Panc1 (cell line): ENCODE data around the gene SPATA21. TPM values are rescaled to one million over a fixed set of nuclear protein-coding genes. Genes with fewer than 3 reads are reported as not detected.

Source experiments
- ATAC-seq: fragments of 200-7000 bp; cut with Tn5 transposase; 2 replicates; pipeline ENCODE4 v1.9.1; 2020; ENCODE audit warnings: mild to moderate bottlenecking, moderate library complexity
- BruUV-seq: library from RNA; stranded (reverse); fragments of 400-500 nt; replicated peaks from 2 replicates; lab custom pipeline; 2021; lab: Mats Ljungman, UMichigan
- CTCF ChIA-PET: fragments of 300-600 bp; sonication (Branson Sonifier 250); formaldehyde crosslinking; loops from one replicate; lab custom pipeline; 2022; ENCODE audit warnings: antibody characterized with exemption; lab: Charles Lee
- POLR2A ChIA-PET: fragments of 300-600 bp; sonication (Branson Sonifier 250); formaldehyde crosslinking; loops from one replicate; lab custom pipeline; 2022; ENCODE audit warnings: antibody characterized with exemption; lab: Charles Lee
- DNase-seq: peaks from one replicate; pipeline ENCODE4 v3.0.0-alpha.2; 2010; ENCODE audit warnings: low read depth, low spot score
- H3K27ac ChIP-seq: 2 replicates; pipeline ENCODE4 v1.5.1; 2011; ENCODE audit warnings: mild to moderate bottlenecking, low read length, inconsistent platforms
- H3K27me3 ChIP-seq: fragments of 200-500 bp; sonication (Bioruptor generic); 2 replicates; pipeline ENCODE4 v1.6.0; 2014; ENCODE audit warnings: low read length, inconsistent platforms; ENCODE audit not compliant: control insufficient read depth, insufficient read depth
- H3K36me3 ChIP-seq: fragments of 200-500 bp; sonication (Bioruptor generic); 2 replicates; pipeline ENCODE4 v1.5.1; 2014; ENCODE audit warnings: inconsistent platforms, mild to moderate bottlenecking, low read length, moderate library complexity; ENCODE audit not compliant: control insufficient read depth, insufficient read depth
- H3K4me1 ChIP-seq: 2 replicates; pipeline ENCODE4 v1.5.1; 2011; ENCODE audit warnings: inconsistent platforms, mild to moderate bottlenecking, low read length, moderate library complexity; ENCODE audit not compliant: control insufficient read depth, insufficient read depth
- H3K4me3 ChIP-seq, 2 experiments: 2 replicates each; pipeline ENCODE4 v1.5.1; 2011 to 2012; ENCODE audit warnings: low read depth in 2 of 2, low read length in 2 of 2, mild to moderate bottlenecking in 2 of 2, inconsistent platforms in 1 of 2, moderate library complexity in 1 of 2
- H3K9me3 ChIP-seq: fragments of 200-500 bp; sonication (Bioruptor generic); 2 replicates; pipeline ENCODE4 v1.5.1; 2014; ENCODE audit warnings: low read depth, mild to moderate bottlenecking, inconsistent platforms, low read length, moderate library complexity; ENCODE audit not compliant: control insufficient read depth, insufficient read depth
- POLR2AphosphoS5 ChIP-seq: IDR thresholded peaks from 2 replicates; pipeline ENCODE4 v1.6.1; 2012; ENCODE audit warnings: mild to moderate bottlenecking, low read depth, low read length, moderate library complexity
- REST ChIP-seq, 2 experiments: IDR thresholded peaks; 2 replicates each; pipeline ENCODE4 v1.6.1; 2011 to 2012; ENCODE audit warnings: low read depth in 2 of 2, control low read depth in 1 of 2, low read length in 1 of 2, mild to moderate bottlenecking in 1 of 2, moderate library complexity in 1 of 2; ENCODE audit not compliant: insufficient read depth in 1 of 2
- SIN3A ChIP-seq: IDR thresholded peaks from 2 replicates; pipeline ENCODE4 v1.6.1; 2012; ENCODE audit warnings: low read depth, mild to moderate bottlenecking, low read length, moderate library complexity, borderline replicate concordance; ENCODE audit not compliant: insufficient read depth
- TCF7L2 ChIP-seq: IDR thresholded peaks from 2 replicates; pipeline ENCODE4 v1.6.1; 2011; ENCODE audit warnings: mild to moderate bottlenecking, low read depth, low read length, inconsistent platforms
- in situ Hi-C: cut with HindIII; loops from 2 replicates; pipeline ENCODE4 v1.10.0; 2016; ENCODE audit warnings: low sequenced_read_pairs, low pct_unique_long_range_greater_than_20kb
- intact Hi-C: fragments of 100-400 bp; cut with micrococcal nuclease; formaldehyde crosslinking; loops from one replicate; pipeline ENCODE4 v1.10.0; 2022; ENCODE audit not compliant: unreplicated experiment
- total RNA-seq: library from RNA; stranded (reverse); gene quantifications from one replicate; pipeline ENCODE4 v1.2.1, GENCODE V29; 2021; ENCODE audit not compliant: unreplicated experiment
- TF ChIP-seq, protein P1 (sequence below): fragments of 450-650 bp; IDR thresholded peaks from 2 replicates; pipeline ENCODE4 v1.5.1; 2017; ENCODE audit warnings: mild to moderate bottlenecking

SPATA21 gene
- total RNA-seq, 1 experiment from 2014 or later: not detected

DNA sequence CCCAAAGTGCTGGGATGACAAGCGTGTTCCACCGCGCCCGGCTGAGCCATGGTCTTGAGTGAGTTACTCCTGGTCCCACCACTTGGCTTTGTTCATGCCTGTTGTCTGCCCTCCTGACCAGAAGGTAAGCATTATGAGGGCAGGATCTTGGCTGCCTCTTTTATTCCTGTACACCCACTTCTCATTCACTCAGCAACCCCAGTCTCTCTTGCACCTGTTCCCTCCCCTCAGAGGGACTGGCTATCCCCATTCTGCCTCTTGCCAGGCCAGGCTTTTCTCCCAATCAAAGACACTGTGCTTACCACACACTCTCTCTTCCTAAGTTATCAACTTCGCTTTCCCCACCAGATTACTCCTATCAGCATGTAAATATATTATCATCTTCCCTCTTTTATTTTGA lies 26.4 kb downstream of the SPATA21 start:
- Histone ChIP-seq H3K4me1 (no peaks in the 10 kb centered on the region), H3K9me3 (no peaks in the 10 kb centered on the region), H3K36me3 (no peaks in the 10 kb centered on the region), H3K27ac (no peak overlapping the region), H3K4me3 (no peak overlapping the region), H3K27me3 (no peaks in the 10 kb centered on the region)
- no TSS peak for BruUV-seq
- ChIA-PET CTCF (no interaction called here), POLR2A (interaction anchor here (0.9 kb wide), 1 partner anchor 30 kb away, joined by 3 read pairs; the partner anchor contains the start of gene NECAP2)
- TF ChIP-seq POLR2AphosphoS5: no peak
- TF ChIP-seq, protein P1, sequence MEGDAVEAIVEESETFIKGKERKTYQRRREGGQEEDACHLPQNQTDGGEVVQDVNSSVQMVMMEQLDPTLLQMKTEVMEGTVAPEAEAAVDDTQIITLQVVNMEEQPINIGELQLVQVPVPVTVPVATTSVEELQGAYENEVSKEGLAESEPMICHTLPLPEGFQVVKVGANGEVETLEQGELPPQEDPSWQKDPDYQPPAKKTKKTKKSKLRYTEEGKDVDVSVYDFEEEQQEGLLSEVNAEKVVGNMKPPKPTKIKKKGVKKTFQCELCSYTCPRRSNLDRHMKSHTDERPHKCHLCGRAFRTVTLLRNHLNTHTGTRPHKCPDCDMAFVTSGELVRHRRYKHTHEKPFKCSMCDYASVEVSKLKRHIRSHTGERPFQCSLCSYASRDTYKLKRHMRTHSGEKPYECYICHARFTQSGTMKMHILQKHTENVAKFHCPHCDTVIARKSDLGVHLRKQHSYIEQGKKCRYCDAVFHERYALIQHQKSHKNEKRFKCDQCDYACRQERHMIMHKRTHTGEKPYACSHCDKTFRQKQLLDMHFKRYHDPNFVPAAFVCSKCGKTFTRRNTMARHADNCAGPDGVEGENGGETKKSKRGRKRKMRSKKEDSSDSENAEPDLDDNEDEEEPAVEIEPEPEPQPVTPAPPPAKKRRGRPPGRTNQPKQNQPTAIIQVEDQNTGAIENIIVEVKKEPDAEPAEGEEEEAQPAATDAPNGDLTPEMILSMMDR: no peak
- no peak for TF ChIP-seq TCF7L2
- TF ChIP-seq SIN3A: no peak
- TF ChIP-seq REST (IDR thresholded peaks at IDR 0.05; ENCODE audit: insufficient read depth in 1 of 2, low read depth in 2 of 2, low read length in 1 of 2): no peak
- ATAC-seq (no peak), DNase-seq (no peak)
- in situ Hi-C loops (no loop called here), intact Hi-C loops (no loop called here)

DNA sequence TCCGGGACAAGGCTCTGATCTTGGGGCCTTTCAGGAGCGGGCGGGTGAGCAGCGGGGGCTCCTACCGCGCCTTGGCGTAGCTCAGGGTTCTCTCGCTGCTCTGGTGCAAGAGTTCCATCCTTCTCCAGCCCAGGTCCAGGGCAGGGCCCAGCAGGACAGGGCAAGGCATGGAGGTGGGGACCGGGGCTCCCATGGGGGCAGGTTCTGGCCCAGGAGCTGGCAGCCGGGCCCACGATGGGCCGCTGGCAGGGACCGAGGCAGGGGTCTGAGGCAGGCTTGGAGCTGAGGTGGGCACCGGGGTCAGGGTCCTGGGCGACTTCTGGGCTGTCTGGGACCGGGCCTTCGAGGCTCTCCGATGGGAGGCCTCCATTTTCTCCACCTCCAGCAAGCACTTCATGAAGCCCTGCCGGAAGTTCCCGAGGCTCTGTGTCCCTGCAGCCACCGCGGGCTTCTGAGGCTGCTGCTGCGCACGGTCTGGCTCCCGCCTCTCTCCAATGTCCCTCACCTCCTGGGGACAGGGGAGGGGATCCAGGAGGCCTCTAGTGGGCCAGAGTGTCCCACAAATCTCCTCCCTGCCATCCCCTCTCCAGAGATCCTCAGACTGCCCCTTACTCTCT lies 27.6 kb downstream of the SPATA21 start:
- Histone ChIP-seq H3K27me3 (no peaks in the 10 kb centered on the region), H3K9me3 (no peaks in the 10 kb centered on the region), H3K27ac (no peak overlapping the region), H3K36me3 (no peaks in the 10 kb centered on the region), H3K4me3 (no peak overlapping the region), H3K4me1 (no peaks in the 10 kb centered on the region)
- POLR2A ChIA-PET: interaction anchor here (0.9 kb wide), 1 partner anchor 31 kb away, joined by 3 read pairs; the partner anchor contains the start of gene NECAP2
- CTCF ChIA-PET: no interaction called here
- intact Hi-C loops (no loop called here), in situ Hi-C loops (no loop called here)
- DNase-seq: no peak
- peak; percentile 29; the same call in 1 of the 2 replicates for ATAC-seq
- no TSS peak for BruUV-seq
- no peak for TF ChIP-seq POLR2AphosphoS5
- TF ChIP-seq, protein P1: no peak
- TF ChIP-seq TCF7L2: no peak
- no peak for TF ChIP-seq REST (IDR thresholded peaks at IDR 0.05; ENCODE audit: insufficient read depth in 1 of 2, low read depth in 2 of 2, low read length in 1 of 2)
- no peak for TF ChIP-seq SIN3A
